GM18511 (cell line): ENCODE results near the gene PSPN.

Experiments used
- ATAC-seq: cut with Tn5 transposase; IDR thresholded peaks from one replicate; pipeline ENCODE4 v1.9.1; 2021; ENCODE audit warnings: mild to moderate bottlenecking, moderate library complexity; ENCODE audit not compliant: unreplicated experiment

PSPN gene

DNA sequence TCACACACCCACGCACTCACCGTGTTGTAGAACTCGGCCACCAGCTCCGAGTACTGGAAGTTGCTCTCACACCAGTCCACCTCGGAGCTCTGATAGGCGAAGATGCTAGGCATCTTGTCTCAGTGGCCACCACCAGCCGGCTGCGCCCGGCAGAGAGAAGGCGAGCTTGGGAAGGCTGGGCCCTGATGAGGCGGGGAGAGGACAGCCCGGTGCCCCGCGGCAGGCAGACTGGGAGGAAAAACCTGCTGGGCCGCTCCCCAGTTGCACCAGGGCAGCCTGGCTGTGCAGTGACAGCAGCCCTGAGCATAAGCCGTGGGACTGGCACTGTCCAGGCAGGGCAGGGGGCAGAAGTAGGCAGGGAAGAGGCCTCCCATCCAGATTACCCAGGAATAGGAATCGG is 42.3 kb downstream of the PSPN start, which contains the start of gene ACER1:
ACER1 (minus strand) TSS at position 174 of the 400 bp plus-strand sequence; CDS start at position 113, 61 bp downstream.
- no peak for ATAC-seq

DNA sequence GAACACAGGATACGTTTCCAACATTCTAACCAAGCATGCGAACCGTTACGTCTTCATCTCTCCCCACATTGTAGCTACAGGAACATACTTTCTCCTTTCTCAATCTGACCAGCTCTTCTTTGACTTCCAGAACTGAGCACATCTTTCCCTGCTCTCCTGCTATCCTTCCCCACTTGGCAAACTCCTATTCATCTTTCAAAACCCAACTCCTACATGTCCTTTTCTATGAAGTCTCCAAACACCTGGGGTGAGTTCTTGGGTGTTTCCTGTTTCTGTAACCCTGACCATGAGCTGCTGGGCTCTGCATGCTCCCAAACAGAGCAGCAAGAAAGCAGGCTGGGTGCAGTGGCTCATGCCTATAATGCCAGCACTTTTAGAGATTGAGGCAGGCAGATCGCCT is 48.9 kb downstream of the PSPN start:
- no peak for ATAC-seq

DNA sequence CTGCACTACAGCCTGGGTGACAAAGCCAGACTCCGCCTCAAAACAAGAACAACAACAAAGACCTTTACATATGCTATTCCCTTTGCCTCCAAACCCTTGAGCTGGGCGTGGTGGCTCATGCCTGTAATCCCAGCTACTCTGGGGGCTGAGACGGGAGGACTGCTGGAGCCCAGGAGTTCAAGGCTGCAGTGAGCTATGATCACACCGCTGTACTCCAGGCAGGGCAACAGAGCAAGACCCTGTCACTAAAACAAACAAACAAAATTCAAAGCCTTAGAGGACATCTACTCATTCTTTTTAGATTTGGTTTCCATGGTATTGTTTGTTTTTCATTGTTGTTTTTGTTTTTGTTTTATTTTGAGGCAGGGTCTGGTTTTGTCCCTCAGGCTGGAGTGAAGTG is 50.1 kb downstream of the PSPN start:
- ATAC-seq: no peak
